Mammary epithelial cell (primary cell): ENCODE data around the gene PODXL2.

ENCODE experiments used
- EZH2 ChIP-seq: IDR thresholded peaks from 2 replicates; pipeline ENCODE4 v1.6.1; 2012; ENCODE audit warnings: low read length, inconsistent platforms, borderline replicate concordance
- TF ChIP-seq, protein P1 (sequence below), 2 donors: IDR thresholded peaks in 1 of 2; conservative IDR thresholded peaks in 1 of 2; 2 replicates each; pipeline ENCODE4 v1.5.1; 2011 to 2012; ENCODE audit warnings: inconsistent platforms in 2 of 2, low read length in 2 of 2, mild to moderate bottlenecking in 2 of 2, control low read depth in 1 of 2, low read depth in 1 of 2; ENCODE audit not compliant: insufficient read depth in 1 of 2; ENCODE audit errors: extremely low read depth in 1 of 2

- no peak for TF ChIP-seq EZH2
- TF ChIP-seq, protein P1, sequence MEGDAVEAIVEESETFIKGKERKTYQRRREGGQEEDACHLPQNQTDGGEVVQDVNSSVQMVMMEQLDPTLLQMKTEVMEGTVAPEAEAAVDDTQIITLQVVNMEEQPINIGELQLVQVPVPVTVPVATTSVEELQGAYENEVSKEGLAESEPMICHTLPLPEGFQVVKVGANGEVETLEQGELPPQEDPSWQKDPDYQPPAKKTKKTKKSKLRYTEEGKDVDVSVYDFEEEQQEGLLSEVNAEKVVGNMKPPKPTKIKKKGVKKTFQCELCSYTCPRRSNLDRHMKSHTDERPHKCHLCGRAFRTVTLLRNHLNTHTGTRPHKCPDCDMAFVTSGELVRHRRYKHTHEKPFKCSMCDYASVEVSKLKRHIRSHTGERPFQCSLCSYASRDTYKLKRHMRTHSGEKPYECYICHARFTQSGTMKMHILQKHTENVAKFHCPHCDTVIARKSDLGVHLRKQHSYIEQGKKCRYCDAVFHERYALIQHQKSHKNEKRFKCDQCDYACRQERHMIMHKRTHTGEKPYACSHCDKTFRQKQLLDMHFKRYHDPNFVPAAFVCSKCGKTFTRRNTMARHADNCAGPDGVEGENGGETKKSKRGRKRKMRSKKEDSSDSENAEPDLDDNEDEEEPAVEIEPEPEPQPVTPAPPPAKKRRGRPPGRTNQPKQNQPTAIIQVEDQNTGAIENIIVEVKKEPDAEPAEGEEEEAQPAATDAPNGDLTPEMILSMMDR (conservative IDR thresholded peaks at IDR 0.05 in 1 of 2, IDR thresholded peaks at IDR 0.05 in 1 of 2; ENCODE audit: extremely low read depth in 1 of 2, insufficient read depth in 1 of 2, low read depth in 1 of 2, low read length in 2 of 2) = no peak
These were observed 37.7 kb downstream of the PODXL2 start for GRCh38 chr3:127666676-127667075.
